Measurements from ENCODE around the gene KIAA1328. TPM values are rescaled to one million over a fixed set of nuclear protein-coding genes. Genes with fewer than 3 reads are reported as not detected.
"Not testable (repeated sequence)": the region's sequence is repeated elsewhere in the genome, so short reads cannot be mapped to it uniquely, and the experiment has no call there.

KIAA1328 gene
- total and polyA plus RNA-seq, 9 of the 15 experiments (the other 6 are each of a cell fraction or from before 2014, with no cell fraction given) = 4.0 to 8.6 (median 7.4) TPM

DNA sequence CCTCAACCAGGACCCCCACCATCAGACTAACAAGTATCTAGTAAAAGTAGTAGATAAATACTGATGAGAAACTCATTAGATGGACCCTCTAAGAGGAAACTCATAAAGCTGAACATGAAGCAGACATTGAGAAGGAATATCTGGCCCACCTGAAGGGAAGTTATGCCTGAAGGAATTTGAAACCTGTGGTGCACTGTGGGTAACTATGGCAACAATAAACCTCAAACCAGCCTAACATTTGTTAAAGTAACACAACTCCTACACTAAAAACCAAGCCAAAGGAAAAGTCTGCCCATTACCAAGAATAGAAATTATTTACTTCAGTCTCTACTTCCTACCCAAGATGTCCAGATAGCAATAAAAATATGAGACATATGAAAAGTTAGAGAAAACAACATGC, 43.4 kb downstream of the KIAA1328 start:
- no peaks in the 10 kb centered on the region for H3K36me3 ChIP-seq (ENCODE audit: control insufficient read depth, insufficient read depth, low read length)
- intact Hi-C loops (cut with micrococcal nuclease) = no loop called here
- no peaks in the 10 kb centered on the region for H3K9me1 ChIP-seq (ENCODE audit: control insufficient read depth, insufficient read depth, low read length)
- H3K9me3 ChIP-seq (replicated peaks; ENCODE audit: control insufficient read depth, insufficient read depth, low read depth, low read length) = no peaks in the 10 kb centered on the region
- ATAC-seq = no peak; the same call in 2 of the 3 replicates
- H3K4me2 ChIP-seq (ENCODE audit: insufficient read depth, low read length) = no peak overlapping the region
- no peak for TF ChIP-seq MECOM (CRISPR knock-in tag; IDR thresholded peaks at IDR 0.05)
- TF ChIP-seq RFX1 (IDR thresholded peaks at IDR 0.05) = peak; percentile 74
- no peak for TF ChIP-seq ZNF717 (CRISPR knock-in tag; IDR thresholded peaks at IDR 0.05)
- no peak overlapping the region for H3K9ac ChIP-seq (ENCODE audit: insufficient read depth in 1 of 2, low read depth in 2 of 2, low read length in 2 of 2)
- ChIA-PET CTCF (ENCODE audit: low intra/inter-chr PET ratio) (no interaction called here), POLR2A (interaction anchor here (1.2 kb wide), 1 partner anchor 39 kb away, joined by 3 read pairs; no protein-coding TSS in a partner anchor)
- no peaks in the 10 kb centered on the region for H3K27me3 ChIP-seq (ENCODE audit: control insufficient read depth in 2 of 2, insufficient read depth in 2 of 2, low read length in 2 of 2)
- H3K4me1 ChIP-seq (replicated peaks in 1 of 2; ENCODE audit: control insufficient read depth in 2 of 2, insufficient read depth in 2 of 2, low read length in 2 of 2) = no peaks in the 10 kb centered on the region
- no TSS peak for BruUV-seq (replicated peaks)
- H3K79me2 ChIP-seq (ENCODE audit: control insufficient read depth, insufficient read depth, low read length) = no peaks in the 10 kb centered on the region
- H4K20me1 ChIP-seq (replicated peaks; ENCODE audit: control insufficient read depth, insufficient read depth, low read length) = no peaks in the 10 kb centered on the region
- FAIRE-seq = no peak
- no peak overlapping the region for H2AFZ ChIP-seq (ENCODE audit: low read depth, low read length)
- no peak overlapping the region for H3K4me3 ChIP-seq
- H3K27ac ChIP-seq (ENCODE audit: extremely low read depth, low read depth, low read length) = no peak overlapping the region
- in situ Hi-C loops (cut with MboI) = no loop called here
- DNase-seq (ENCODE audit: extremely low read depth in 1 of 4, low spot score in 3 of 4) = no peak

DNA sequence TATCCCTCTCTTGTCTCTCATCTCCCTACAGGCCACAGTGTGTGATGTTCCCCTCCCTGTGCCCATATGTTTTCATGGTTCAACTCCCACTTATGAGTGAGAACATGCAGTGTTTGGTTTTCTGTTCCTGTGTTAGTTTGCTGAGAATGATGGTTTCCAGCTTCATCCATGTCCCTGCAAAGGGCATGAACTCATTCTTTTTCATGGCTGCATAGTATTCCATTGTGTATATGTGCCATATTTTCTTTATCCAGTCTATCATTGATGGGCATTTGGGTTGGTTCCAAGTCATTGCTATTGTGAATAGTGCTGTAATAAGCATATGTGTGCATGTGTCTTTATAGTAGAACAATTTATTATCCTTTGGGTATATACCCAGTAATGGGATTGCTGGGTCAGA, 44.9 kb downstream of the KIAA1328 start:
- H3K9me1 ChIP-seq (ENCODE audit: control insufficient read depth, insufficient read depth, low read length); POLR2A ChIA-PET; H3K9me3 ChIP-seq (replicated peaks; ENCODE audit: control insufficient read depth, insufficient read depth, low read depth, low read length); H3K79me2 ChIP-seq (ENCODE audit: control insufficient read depth, insufficient read depth, low read length); H3K4me1 ChIP-seq (replicated peaks in 1 of 2; ENCODE audit: control insufficient read depth in 2 of 2, insufficient read depth in 2 of 2, low read length in 2 of 2); H3K27ac ChIP-seq (ENCODE audit: extremely low read depth, low read depth, low read length); H4K20me1 ChIP-seq (replicated peaks; ENCODE audit: control insufficient read depth, insufficient read depth, low read length); H3K4me3 ChIP-seq; intact Hi-C loops (cut with micrococcal nuclease); in situ Hi-C loops (cut with MboI); H3K9ac ChIP-seq (ENCODE audit: insufficient read depth in 1 of 2, low read depth in 2 of 2, low read length in 2 of 2); BruUV-seq (replicated peaks); FAIRE-seq; ATAC-seq; H2AFZ ChIP-seq (ENCODE audit: low read depth, low read length); H3K4me2 ChIP-seq (ENCODE audit: insufficient read depth, low read length); H3K27me3 ChIP-seq (ENCODE audit: control insufficient read depth in 2 of 2, insufficient read depth in 2 of 2, low read length in 2 of 2); DNase-seq (ENCODE audit: extremely low read depth in 1 of 4, low spot score in 3 of 4); CTCF ChIA-PET (ENCODE audit: low intra/inter-chr PET ratio); H3K36me3 ChIP-seq (ENCODE audit: control insufficient read depth, insufficient read depth, low read length): not testable (repeated sequence)
- peak; percentile 55 for TF ChIP-seq RBM25 (IDR thresholded peaks at IDR 0.05; ENCODE audit: low read depth, low read length, severe bottlenecking)
- TF ChIP-seq ZNF146 (CRISPR knock-in tag; IDR thresholded peaks at IDR 0.05; ENCODE audit: unreplicated experiment) = peak; percentile 94
- peak; percentile 72 for TF ChIP-seq BCOR (IDR thresholded peaks at IDR 0.05)
- peak; percentile 22 to 45; a peak in 2 of 4 replicates for TF ChIP-seq KDM1A (IDR thresholded peaks at IDR 0.05)

Data from K562 (cell line).